DMS114 treated with DMSO at 0.1 percent for 48 hours (cell line): ENCODE results near the gene SCLY.

Experiments used
- DNase-seq: peaks from one replicate; lab custom pipeline; 2025; ENCODE audit not compliant: unreplicated experiment; lab: John Stamatoyannopoulos, UW

The SCLY gene

DNA sequence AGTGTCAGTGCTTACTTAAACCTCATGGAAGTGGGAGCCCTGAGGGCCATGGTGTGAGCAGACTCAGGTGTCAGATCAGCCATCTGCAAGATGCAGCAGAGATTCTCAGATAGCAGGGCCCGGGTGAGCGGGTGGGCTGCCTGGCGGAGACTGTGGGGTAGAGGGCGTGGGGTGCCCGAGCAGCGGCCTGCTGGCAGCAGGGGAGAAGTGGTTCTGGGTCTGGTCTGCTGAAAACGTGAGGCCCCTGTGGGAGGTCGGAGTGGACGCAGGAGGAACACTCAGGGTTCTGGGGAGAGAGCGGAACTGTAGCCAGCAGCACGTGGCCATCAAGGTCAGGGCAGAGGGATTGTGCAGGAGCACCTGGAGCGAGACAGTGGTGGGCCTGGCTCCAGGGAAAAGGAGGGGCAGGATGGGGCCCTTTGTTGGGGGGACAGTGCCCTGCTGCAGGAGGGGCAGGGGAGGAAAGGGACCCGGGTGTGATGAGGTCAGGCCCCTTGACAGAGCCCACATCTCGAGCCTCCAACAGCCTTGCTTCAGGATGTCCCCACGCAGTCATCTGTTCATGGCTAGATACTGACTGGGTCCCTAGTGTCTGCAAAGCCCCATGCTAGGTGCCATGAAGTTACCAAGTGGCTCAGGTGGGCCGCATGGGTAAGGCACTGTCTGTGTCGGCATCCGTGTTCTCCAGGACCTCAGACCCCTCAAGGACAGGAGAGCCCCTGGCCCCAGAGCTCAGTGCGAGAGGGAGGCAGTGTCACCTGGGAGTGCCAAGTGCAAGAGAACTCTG is 36.6 kb downstream of the SCLY start:
- no peak for DNase-seq

DNA sequence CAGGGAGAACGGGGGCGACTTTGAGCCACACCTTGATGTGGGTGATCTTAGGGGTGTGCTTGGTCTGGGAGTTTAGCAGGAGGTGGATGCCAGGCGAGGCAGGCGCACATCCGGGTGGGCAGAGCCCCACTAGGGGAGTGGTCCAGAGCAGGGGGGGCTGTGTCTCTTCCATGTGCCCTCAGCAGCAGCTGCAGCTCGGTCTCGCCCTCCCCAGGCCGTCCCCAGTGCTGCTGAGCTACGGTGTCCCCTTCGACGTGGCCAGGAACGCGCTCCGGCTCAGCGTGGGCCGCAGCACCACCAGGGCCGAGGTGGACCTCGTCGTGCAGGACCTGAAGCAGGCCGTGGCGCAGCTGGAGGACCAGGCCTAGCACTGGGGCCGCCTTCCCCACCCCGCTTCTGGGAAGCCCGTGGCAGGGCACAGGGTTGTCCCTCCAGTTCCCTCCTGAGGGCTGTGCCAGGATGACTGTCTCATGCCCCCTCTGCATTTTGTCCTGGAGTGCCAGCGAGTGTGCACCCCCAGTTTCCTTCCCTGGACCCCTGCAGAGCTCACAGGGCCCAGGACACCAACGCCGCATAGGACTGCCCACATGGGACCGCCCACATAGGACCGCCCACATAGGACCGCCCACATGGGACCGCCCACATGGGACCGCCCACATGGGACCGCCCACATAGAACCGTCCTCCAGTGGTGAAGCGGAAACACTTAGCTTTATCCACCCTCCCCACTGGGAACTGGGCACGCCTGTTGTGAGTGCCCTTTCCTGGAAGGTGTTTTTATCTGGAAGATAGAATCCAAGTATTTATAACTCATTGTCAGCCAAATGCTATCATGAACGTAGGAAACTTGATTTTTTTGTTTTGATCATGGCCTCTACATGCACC is 37.4 kb downstream of the SCLY start:
- DNase-seq, result no peak

DNA sequence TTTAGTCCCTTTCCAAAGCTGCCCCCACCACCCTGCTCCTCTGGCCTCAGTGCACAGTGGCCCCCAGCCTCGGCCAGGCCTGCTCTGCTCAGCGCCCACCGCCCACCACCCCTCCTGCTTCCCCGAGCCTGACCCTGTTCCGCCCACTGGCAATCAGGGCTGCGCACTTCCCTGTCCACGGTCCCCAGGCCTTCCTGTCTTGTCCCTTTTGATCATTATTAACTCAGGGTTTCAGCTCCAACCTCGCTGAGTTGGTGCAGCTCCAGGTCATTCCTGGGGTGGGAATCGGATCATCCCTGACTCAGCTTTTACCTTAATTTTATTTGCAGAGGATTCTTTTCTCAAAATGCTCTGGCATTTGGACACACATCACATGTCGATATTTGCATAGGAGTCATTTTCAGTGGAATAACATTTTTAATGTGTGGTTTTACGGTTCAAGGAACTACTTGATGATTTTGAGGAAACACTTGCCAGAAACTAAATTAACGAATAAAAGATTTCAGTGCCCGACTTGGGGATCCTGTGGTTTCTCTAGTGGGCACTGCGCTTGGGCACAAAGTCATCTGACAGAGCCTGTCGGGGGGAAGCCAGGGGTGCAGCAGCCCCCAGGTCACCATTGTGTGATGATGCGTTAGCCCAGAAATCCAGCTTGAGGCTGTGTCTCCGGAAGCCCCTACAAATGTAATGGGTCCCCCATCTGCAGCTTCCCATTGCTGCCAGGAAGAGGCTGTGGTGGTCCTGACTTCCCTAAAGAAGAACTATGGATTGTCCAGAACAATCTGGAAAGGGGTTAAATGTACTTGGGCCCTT is 38.3 kb downstream of the SCLY start:
- no peak for DNase-seq

DNA sequence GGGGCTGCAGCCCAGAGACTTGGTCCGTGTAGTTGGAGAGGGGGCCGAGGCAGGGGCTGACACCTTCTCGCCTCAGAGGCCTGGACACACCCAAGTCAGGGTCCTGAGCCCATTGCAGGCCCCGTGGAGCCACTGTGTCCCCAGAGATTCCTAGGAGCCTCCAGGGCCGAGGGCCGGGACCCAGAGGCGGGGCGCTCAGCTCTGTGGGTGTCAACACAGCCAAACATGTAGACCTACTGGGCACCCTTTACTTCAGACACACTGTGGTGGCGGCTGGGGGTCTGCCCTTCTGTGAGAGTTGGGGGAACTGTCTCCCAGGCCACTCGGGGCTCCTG is 38.9 kb downstream of the SCLY start:
- no peak for DNase-seq

DNA sequence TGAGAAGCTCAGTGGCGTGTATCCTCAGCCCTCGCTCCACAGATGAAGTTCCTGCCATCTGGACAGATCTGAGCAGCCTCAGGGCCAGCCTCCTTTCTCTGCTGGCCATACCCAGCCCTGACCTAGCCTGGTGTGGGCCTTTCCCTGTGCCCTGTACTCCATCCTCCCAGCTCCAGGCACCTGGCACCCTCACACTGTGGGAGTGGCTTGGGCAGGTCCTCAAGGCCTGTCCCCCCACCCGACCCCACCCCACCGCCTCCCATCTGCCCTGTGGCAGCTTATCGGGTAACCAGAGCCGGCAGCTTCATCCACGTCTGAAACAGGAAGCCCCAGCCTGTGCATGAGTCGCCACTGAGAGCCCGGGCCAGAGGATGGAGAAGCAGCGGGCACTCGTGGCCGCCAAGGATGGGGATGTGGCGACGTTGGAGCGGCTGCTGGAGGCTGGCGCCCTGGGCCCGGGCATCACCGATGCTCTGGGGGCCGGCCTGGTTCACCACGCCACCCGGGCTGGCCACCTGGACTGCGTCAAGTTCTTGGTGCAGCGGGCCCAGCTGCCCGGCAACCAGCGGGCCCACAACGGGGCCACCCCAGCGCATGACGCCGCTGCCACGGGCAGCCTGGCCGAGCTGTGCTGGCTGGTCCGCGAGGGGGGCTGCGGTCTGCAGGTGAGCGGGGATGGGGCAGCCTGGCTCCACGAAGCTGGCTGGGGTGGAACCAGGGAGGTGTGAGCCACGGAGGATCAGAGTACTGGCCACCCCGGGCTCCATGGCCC is 39.4 kb downstream of the SCLY start, which contains the start of gene ESPNL:
Gene ESPNL, plus strand, starts transcription at position 292 of the 772 bp plus-strand sequence. Its CDS starts 80 bp downstream, at position 372.
- DNase-seq, result no peak

DNA sequence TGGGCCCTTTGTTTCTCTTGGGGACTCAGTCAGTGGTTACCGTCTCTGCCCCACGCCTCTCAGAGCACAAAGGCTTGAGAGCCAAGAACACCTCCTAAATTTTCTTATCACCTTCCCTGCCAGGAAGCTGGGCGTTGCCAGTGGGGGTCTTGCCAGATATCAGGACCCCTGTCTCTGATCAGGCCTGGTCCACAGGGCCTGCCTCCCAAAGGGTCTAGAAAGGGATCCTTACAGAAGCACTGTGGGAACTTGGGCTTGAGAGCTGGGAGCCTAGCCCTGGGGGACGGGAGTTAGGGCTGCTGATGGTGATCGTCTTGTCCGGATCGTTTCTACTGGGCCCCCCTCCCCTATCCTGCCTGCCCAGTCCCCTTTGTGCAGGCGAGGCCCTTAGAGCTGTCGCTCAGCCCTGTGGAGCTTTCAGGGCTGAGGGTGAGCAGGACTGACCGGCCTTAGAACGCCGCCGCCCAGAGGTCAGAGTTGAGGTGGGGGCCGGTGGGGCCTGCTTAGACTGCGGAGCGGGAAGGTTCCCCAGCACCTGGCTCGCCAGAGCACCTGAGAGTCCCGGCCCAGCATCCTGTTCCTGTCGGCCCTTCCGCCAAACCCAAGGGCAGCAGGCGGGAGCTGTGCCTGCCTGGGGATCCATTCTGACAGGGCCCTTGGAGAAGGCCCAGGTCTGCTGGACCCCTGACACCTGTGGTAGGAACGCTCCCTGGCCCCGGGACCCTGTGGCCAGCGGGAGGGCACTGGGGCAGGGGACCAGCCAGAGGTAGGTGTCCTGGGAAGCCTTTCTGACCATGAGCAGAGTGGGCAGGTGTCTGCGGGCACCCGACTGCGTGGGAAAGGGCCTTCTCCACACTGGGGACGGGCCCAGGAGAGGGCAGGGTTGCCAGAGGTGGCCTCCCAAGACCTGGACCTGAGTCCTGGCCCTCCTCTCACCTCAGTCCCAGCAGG is 40.3 kb downstream of the SCLY start:
- DNase-seq, result no peak

DNA sequence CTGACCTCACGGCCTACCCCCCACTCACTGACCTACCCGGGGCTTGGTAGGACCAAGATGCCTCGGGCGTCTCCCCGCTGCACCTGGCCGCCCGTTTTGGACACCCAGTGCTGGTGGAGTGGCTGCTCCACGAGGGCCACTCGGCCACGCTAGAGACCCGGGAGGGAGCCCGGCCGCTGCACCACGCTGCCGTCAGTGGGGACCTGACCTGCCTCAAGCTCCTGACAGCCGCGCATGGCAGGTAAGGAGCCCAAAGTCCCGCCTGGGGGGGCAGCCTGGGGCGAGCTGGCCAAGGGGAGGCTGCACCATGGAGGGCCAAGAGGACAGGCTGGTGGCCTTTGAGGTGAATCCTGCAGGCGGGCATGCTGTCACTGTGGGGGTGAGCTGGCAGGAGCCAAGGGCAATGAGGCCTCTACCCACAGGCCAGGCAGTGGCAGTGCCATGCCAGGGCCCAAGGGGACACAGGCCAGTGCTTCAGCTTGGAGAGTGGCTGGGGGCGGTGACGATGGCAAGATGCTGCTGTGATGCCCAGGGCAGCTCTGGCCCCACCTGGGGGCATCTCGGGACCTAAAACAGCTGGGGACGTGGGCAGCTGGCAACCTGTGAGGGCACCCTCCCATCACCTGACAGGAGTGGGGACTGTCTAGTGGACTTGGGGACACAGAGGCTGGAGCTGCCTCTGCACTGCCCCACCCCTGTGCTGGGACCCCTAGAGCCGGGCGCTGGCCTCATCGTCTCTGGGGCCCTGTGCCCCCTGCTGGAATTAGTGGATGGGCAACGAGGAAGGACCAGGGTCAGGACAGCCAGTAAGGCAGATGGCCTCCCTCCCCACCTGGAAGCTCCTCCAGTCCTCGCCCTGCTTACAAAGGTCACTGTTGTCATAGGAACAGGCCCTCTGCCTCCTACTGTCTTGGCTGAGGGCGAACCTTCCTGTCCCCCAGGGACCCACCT is 41.4 kb downstream of the SCLY start:
- no peak for DNase-seq

DNA sequence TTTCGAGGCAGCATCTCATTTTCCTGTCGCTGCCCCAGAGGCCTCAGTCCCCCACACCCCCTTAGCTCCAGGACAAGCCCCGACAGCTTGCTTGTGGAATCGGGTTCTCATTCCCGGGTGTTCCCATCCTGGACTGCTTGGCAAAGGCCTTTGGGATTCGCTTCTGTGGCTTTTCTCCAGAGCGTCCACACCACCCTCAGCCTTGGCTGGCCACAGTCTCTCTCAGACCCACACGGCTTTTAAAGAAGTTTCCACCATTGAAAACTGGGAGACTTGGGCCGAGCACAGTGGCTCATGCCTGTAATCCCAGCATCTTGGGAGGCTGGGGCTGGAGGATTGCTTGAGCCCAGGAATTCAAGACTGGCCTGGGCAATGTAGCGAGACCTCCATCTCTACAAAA is 42.1 kb downstream of the SCLY start:
- no peak for DNase-seq

DNA sequence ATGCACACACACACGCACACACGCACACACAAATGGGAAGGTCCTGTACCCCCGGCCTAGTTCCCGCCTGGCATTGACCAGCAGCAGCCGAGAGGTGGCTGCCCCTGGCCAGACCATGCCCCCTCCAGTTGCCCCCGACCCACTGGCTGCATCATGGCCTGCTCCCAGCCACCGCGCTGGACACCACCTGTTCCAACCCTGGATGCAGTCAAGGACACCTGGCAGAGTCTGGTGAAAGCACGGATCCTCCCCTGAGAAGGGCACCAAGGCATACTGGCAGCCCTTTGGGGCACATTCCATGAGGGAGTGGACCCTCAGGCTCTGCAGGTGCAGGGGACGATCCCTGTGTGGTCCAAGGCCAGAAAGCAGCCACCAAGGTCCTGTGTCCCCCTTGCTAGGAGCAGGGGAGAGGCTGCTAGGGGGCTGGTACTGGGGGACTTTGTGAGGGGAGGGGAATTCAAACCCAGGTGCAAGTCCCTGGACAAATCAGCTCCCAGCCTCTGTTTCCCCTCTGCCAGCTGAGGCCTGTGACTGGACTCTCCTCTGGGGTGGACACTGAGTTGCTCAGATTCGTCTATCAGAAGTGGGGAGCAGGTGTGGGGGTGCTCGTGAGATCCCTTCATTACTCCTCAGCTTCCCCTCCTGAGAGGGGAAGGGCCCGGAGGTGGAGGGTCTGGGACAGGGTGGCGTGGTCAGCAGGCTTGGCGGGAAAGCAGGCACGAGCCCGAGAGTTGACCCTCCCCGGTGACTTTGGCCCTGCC is 42.8 kb downstream of the SCLY start:
- no peak for DNase-seq

DNA sequence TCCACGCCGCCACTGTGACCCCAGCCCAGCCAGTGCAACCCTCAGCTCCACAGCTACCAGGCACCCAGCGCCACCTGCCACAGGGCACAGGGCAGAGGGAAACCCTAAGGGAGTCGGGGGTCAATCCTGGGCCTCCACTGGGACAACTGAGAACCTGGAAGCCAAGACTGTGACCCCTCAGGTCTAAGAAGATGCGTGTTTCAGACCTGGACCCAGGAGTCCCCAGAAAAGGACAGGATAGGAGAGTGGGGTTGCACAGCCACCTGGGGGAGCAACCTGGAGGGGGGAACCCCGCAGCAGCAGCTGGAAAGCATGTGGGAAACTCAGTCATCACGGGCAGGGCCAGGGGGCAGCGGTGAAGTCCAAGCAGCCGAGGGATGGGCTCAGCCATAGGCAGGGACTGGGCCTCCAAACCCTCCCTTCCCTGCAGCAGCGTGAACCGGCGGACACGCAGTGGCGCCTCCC is 43.5 kb downstream of the SCLY start:
- DNase-seq, result no peak

DNA sequence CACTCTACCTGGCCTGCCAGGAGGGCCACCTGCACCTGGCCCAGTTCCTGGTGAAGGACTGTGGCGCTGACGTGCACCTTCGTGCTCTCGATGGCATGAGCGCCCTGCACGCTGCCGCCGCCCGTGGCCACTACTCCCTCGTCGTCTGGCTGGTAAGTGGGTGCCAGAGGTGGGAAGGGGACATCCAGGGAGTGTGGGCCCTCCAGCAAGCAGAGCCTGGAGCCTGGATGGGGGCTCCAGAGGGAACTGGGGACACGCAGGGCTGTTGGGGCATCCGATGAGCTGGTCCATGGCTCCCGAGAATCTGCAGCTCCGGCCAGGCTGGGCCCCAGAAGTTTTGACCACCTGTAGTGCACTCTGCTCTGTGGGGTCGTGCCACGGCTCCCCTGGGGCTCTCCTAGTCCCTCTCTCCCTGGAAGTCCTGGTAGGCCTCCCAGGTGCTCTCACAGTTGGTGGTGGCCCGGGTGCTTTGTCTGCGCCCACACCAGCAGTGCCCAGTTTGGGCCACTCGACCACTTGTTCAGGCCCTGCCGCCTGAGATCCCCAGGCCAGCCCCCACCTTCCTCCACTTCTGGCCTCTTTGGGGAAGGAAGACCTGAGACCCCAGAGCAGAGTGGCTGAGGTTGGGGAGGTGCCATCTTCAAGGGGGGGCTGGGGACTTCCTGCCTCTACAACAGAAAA is 44.0 kb downstream of the SCLY start:
- DNase-seq, result no peak

DNA sequence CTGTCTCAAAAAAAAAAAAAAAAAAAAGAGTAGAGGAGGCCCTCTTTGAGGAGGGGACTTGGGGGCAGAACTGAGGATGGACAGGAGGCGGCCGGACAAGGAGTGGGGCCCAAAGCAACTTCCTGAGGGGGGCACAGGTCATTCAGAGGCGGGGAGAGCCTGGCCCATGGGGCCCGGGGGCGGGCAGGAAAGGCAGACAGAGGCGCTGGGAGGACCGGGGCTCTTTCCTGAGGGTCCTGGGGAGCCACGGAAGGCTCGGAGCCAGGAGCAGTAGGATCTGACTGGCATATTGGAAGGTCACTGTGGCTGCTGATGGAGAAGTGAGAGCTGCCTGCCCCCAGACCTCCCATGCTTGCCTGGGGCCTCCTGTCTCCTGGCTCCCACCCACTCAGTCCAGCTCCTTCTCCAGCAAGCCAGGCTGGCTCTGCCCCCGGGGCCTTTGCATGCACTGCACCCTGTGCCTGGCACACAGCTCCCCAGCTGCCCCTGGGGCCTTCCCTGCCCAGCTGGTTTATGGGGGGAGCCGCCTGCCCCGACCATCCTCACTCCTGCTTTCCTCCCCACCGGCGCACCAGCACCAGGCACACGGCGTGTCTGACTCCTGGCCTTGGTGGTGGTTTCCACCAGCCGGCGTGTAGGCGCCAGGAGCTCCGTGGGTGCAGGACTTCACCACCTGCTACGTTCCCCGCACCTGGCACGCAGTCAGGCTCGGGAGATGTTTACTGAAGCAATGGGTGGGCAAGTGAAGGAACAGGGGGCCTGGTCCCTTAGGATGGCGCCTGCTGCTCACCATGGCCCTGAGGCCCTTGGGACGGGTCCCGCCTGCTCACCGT is 44.9 kb downstream of the SCLY start:
- DNase-seq, result no peak

DNA sequence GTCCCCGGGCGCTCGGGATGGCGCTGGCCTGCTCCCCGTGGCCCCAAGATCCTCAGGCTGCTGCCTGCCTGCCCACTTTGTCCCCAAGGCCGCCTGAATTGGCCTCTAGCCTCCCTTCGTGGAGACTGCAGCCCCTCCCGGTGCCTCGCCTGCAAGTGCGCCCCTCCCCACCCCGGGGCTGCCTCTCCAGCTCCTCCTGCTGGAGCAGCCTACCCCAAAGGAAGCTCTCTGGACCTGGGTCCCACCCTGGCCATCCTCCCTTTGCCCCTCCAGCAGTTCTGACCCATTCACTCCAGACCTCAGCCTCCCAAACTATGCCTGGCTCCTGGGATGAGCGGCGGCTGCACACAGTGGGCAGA is 45.5 kb downstream of the SCLY start:
- DNase-seq, result no peak

DNA sequence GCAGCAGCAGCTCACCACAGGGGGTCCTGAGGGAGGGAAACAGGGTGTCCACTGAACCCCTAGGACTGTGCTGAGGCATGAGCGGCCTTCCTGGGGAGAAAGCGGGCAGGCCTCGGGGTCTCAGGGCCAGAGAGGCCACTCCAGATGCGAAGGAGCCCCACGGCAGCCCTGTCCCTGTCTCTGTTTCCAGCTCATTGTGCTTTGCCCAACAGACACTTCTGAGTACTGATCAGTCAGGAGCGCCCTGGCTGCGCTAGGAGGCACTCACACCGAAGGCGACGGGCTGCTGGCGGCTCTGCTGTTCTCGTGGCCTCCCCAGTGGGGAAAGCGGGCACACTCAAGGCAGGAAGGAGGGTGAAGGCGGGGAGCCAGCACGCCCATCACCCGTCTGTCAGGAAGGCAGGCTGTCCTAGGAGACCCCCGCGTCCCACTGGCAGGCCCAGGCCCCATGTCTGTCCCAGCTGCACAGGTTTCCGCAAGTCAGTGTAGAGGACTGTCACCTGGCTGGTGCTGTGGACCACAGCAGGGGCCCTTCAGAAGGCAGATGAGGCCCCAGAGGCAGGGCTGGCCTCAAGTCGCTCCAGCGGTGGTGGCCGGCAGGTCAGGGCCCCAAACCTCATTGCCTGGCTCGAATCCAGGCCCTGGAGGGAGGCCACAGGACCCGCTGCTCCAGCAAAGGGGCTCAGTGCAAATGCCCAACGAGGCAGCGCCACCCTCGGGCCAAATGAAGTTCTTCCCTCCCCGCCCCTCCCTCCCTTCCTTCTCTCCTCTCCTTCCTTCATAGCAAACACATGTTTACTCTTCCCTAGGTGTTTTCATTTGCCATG is 46.1 kb downstream of the SCLY start:
- DNase-seq, result no peak
